HG03571 (cell line): ENCODE data around the gene CCDC157.
A peak's percentile ranks its signal among the peaks of the same experiment; 100 is the strongest.
"Not testable (repeated sequence)": the region's sequence is repeated elsewhere in the genome, so short reads cannot be mapped to it uniquely, and the experiment has no call there.

Source experiments
- ATAC-seq: cut with Tn5 transposase; IDR thresholded peaks from one replicate; pipeline ENCODE4 v1.9.1; 2021; ENCODE audit not compliant: unreplicated experiment

CCDC157 gene

DNA sequence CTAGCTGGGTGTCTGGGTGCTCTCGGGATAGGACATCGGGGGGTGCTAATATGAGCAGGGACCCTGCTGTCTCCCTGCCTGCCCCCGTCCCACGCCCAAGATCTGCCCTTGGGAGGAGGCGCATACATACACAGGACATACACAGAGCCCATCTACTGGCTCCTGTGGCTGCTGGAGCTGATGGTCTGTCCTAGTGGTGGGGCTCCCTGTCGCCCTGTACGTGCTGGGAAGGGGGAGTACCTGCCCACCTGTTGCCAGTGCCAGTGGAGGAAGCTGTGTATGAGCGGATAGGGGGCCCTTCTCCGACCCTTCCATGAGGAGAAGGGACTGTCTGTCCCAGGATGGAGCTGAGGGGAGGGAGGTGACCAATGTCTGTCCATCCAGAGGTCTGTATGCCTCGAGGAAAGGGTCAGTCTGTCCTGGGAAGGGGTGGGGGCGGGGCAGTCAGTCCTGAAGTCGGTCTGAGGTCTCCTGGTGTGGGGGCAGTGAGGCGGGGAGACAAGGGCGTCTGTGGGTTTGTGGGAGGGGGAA lies 31.0 kb upstream of the CCDC157 start:
- ATAC-seq = no peak

DNA sequence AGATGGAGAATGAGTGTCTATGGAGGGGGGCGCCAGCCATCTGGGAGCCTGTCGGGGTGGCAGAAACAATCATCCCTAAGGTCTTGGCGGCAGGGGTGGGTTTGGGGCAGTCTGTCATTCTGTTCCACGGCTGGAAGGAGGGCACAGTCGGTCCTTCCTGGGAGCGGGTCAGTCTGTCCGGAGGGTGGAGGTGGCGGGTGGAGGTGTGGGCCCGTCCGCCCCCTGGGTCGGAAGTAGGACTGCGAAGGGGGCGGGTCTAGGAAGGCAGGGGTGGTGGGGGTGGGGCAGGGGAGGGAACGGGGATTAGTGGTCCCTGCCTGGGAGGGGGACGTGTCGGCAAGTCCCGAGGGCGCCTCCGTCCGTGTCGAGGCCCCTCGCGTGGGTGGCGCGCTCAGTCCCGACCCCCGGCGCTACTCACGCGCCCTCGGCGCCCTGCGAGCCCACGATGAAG lies 30.5 kb upstream of the CCDC157 start:
- ATAC-seq = peak; percentile 26

DNA sequence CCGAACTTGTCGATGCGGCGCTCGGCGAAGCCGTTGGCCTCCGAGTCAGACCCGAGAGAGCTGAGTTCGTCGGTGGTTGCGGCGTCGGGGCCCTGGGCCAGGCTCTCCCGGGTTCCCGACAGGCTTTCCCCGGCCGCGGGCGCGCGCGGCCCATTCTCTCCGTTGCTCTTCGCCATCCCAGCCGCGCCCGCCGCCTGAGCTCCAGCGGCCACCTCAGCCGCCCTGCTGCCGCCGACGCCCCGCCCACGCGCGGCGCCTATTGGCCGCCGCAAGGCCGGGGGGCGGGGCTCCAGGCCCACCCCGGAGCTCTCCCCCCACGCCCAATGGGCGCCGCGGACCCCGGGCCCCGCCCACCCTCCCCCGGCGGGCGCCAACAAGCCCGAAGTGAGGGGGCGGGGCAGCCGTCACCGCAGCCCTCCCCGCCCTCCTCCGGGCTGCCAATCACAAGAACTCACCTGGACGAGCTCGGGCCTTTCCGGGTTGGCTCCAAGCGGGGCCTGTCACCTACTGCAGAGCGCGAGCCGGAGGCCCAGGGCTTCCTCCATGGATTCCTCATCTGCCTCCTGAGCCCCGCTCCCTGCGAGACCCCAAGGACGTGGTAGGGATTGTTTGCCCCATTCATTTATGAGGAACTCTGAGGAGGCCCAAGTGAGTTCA lies 30.0 kb upstream of the CCDC157 start, which contains the start of gene TBC1D10A:
TBC1D10A (minus strand) TSS at position 236 of the 657 bp plus-strand sequence; CDS start at position 176, 60 bp downstream.
- ATAC-seq = peak; percentile 78

DNA sequence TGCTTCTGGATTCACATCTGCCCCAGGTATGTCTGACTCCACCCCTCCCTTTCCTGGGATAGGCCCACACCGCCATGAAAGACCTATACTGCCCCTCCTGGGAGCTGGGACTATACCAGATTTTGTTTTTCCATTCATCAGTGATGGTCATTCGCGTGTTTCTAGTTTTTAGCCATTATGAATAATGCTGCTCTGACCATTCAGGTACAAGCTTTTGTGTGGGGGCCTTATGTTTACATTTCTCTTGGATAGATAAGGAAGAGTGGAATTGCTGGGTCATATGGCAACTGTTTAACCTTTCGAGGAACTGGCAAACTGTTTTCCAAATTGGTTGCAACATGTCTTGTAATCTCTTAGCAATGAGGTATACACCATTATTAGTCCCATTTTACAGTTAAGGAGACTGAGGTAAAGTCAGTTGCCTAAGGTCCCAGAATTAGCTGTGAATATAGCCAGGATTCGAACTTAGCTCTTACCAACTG lies 28.9 kb upstream of the CCDC157 start:
- ATAC-seq = no peak

- no peak for ATAC-seq
Measured at GRCh38 chr22:30328466-30329049, 28.2 kb upstream of the CCDC157 start.

GRCh38 chr22:30332551-30332950 lies 24.3 kb upstream of the CCDC157 start:
- no peak for ATAC-seq

GRCh38 chr22:30332994-30333706 lies 23.7 kb upstream of the CCDC157 start:
- no peak for ATAC-seq

DNA sequence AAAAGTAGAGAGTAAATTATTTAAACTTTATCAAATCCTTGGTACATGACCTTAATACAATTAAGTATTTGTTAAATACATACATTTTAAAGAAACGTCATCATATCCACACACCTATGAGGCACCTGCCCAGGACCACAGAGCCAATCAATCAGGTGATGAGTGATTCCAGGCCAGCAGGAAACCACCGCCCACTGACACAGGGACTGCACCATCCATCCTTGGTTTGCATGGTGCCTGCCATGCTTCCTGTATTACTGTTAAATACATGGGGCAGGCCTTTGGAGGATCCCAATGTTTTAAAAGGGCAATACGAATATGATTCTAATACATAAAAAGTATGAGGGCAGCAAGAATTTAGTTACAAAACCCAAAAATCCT lies 23.1 kb upstream of the CCDC157 start:
- no peak for ATAC-seq

DNA sequence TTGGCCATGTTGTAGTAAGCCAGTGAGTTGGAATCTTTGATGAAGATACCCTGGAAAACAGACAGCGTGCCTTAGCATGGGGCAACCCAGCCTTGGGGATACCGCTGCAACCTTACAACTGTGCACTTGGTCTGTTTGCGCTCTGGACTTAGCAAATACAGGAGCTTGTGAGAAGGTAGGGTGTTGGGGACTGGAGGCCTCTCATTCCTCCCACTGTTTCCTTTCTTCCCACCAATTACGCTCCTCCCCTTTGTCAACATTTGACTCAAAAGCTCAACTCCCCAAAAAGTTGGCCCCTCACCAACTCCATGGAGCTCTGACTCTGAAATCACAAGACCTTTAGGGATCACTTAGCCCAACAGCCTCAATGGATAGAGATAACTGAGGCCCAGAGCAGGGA lies 22.2 kb upstream of the CCDC157 start:
- no peak for ATAC-seq

- ATAC-seq = no peak
Measured at GRCh38 chr22:30335236-30335635, 21.6 kb upstream of the CCDC157 start.

DNA sequence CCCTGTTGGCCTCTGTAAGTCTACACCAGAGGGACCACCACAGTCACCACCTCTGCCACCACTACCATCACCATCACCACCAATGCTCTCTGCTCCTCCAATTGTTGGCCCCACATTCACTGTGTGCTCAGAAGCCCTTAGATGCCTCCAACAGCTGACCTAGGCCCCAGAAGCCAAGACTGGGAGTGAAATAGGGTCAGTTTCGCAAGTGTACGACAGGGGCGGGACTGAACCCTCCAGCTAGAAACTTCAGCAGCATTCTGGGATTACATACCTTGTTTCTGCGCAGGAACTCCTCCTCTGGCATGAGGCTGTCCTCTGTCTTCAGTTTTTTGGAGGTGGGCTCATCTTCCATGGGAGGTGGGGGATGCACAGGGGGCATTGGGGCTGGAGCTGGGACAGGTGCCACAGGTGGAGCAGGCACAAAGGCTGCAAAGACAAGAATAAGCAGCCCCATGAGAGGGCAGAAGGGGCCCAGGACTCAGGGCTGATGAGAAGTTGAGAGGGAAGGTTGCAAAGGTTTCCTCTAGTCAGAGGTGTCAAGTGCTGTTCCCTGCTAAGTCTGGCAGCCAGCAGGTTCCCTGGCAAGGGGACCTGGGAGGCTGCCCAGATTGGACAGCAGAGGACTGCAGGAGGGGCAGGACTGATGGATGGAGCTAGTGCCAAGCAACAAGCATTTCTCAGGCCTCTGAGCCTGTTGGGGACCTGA lies 19.9 kb upstream of the CCDC157 start:
- no peak for ATAC-seq

DNA sequence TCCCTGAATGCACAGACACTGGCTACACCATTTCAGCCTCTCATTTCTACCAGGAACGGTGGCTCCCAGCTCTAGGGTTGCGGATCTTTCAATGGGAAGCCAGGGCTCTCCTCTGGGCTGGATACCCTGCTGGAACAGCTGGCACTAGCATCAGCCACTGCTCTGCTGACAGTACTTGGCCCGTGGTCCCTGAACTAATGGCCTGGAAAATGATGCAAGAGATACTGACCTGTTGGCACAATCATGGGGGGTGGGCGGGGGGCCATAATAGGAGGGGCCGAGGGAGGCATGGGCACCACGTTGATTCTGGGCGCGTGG lies 19.4 kb upstream of the CCDC157 start:
- ATAC-seq = no peak

DNA sequence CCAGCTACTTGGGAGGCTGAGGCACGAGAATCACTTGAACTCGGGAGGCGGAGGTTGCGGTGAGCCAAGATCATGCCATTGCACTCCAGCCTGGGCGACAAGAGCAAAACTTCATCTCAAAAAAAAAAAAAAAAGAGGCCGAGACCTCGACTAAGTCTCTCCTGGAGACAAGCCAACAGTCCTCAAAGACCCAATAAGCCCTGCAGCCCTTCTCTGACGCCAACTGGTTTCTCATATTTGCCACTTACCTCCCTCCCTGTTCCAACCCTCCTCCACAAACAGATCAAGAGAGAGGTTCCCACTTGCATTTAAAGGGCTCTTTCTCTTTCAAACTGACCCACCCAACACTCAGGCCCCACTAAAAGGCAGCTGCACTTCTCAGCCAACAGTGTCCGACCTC lies 18.5 kb upstream of the CCDC157 start:
- not testable (repeated sequence) for ATAC-seq

DNA sequence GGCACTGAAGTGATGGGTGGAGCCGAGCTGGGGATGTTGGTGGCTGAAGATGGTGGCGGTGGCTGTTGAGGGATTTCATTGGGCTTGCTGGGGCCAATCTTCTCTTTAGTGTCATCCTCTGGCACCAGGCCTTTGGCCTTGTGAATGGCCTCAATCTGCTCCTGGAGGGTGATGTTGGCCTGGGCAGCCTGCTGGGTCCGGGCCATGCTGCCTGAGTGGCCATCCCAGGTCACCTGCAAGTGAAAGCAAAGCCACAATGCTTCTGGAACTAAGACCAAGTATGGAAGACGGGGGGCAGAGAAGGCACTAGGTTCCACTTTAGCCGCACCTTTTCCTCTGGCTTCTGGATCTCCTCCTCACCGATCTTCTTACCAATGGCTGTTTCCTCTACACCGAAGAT lies 18.0 kb upstream of the CCDC157 start:
- no peak for ATAC-seq

DNA sequence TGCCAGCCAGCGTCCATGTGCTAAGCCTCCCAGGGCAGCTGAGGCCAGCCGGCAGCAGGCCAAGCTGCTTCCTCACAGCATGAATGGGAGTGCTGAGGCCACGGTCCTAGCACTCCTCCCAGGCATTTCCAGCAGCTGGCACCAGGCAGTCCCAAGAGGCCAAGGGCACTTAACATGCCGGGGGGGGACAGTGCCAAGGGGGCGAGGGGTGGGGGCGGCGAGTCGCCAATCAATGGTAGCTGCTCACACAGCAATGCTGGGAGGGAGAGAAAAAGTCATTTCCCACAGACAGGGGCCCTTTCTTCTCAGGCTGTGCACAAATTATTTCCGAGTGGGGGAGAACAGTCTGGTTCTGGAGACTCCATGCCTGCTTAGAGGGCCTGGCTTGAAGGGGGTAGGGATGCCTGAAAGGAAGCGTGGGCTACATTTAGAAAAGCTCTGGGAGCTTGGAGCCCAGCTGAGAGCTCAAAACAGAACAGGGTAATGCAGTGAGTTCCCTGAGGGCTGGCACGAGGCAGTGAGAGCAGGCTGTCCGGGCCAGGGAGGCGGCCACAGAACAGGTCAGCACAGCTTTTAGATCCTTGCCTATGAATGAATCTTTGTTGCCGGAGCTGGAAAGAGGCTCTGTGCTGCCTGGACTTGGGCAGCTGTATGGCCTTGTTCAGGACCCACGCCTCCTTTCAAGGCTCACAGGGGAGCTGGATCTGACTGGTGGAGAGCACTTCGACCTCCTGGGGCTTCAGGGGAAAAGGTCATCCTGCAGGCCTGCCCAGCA lies 15.7 kb upstream of the CCDC157 start:
- no peak for ATAC-seq

DNA sequence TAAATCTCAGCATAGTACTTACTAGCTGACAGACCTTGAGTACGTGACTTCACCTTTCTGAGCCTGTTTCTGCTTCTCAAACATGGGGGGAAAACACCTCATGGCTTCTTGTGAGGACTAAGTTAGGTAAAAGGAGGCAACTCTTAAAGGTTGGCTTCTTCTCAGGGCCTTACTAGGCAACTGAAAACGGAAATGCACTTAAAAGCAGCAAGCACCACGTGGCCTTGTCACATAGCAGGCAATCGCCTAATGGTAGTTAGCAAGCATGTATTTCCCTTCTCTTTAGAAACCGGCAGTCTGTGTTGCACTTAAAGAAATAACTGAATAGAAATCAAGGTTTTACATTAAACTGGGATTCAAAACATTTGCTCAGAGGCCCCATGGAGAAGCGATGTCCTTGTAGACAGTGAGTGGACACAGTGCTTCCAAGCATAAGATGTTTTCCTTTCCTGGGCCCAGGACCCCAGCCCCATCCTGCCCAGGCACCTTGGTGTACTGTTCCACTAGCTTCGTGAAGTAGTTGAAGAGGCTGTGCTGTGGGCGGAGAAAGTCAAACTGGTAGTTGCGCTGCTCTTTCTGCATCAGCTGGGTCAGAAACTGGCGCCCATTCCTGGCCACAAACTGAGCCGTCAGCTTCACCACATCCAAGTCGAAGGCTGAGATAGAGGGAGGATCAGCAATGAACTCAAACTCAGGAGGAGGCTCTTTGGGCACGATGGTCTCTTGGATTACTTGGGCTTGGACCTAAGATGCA lies 12.2 kb upstream of the CCDC157 start:
- no peak for ATAC-seq

- ATAC-seq = no peak
Measured at GRCh38 chr22:30347255-30347892, 9.4 kb upstream of the CCDC157 start.

GRCh38 chr22:30348404-30348803 lies 8.4 kb upstream of the CCDC157 start:
- ATAC-seq = no peak

- ATAC-seq = no peak
Measured at GRCh38 chr22:30348809-30349208, 8.0 kb upstream of the CCDC157 start.
